ENCODE results near the gene DCLK3.

Gene DCLK3

GRCh38 chr3:36762918-36763849, 1.2 kb downstream of the DCLK3 start:
- no peak for FAIRE-seq

- FAIRE-seq = no peak
Observed at GRCh38 chr3:36761779-36762178, 2.6 kb downstream of the DCLK3 start.

GRCh38 chr3:36756269-36756668, 8.1 kb downstream of the DCLK3 start:
- FAIRE-seq = no peak

- FAIRE-seq = no peak
Observed at GRCh38 chr3:36751326-36751725, 13.0 kb downstream of the DCLK3 start.

- FAIRE-seq = no peak
Observed at GRCh38 chr3:36750737-36751136, 13.6 kb downstream of the DCLK3 start.

- no peak for FAIRE-seq
Observed at GRCh38 chr3:36744763-36745162, 19.6 kb downstream of the DCLK3 start.

- FAIRE-seq = no peak
Observed at GRCh38 chr3:36743826-36744225, 20.5 kb downstream of the DCLK3 start.

GRCh38 chr3:36741285-36741684, 23.1 kb downstream of the DCLK3 start:
- no peak for FAIRE-seq

GRCh38 chr3:36740787-36741186, 23.6 kb downstream of the DCLK3 start:
- FAIRE-seq = no peak

- no peak for FAIRE-seq
Observed at GRCh38 chr3:36738702-36739101, 25.7 kb downstream of the DCLK3 start.

- no peak for FAIRE-seq
Observed at GRCh38 chr3:36736301-36736700, 28.1 kb downstream of the DCLK3 start.

GRCh38 chr3:36734742-36735141, 29.6 kb downstream of the DCLK3 start:
- FAIRE-seq = no peak

- FAIRE-seq = no peak
Observed at GRCh38 chr3:36733723-36734122, 30.6 kb downstream of the DCLK3 start.

- FAIRE-seq = no peak
Observed at GRCh38 chr3:36733162-36733696, 31.1 kb downstream of the DCLK3 start.

- FAIRE-seq = no peak
Observed at GRCh38 chr3:36730966-36731365, 33.4 kb downstream of the DCLK3 start.

GRCh38 chr3:36729204-36730056, 34.9 kb downstream of the DCLK3 start:
- FAIRE-seq = no peak

GRCh38 chr3:36714343-36715086, 49.8 kb downstream of the DCLK3 start:
- FAIRE-seq = no peak

GRCh38 chr3:36713904-36714303, 50.4 kb downstream of the DCLK3 start:
- FAIRE-seq = no peak

- FAIRE-seq = no peak
Observed at GRCh38 chr3:36710606-36711005, 53.7 kb downstream of the DCLK3 start.

GRCh38 chr3:36709826-36710365, 54.5 kb downstream of the DCLK3 start:
- FAIRE-seq = no peak

GRCh38 chr3:36709281-36709680, 55.1 kb downstream of the DCLK3 start:
- FAIRE-seq = no peak
